Nucleus accumbens (tissue), 56 donors: Measurements from ENCODE around the gene POLR1E.

Experiments
- DNase-seq, 56 donors: peaks; one replicate each; lab custom pipeline; 2025; lab: John Stamatoyannopoulos, UW

POLR1E gene

GRCh38 chr9:37485389-37486255, at the start of gene POLR1E:
TSS of gene POLR1E (plus strand) at chr9:37485948. CDS start at chr9:37486048, 100 bp downstream.
- DNase-seq: peak; percentile 47 to 95 (median 80)

DNA sequence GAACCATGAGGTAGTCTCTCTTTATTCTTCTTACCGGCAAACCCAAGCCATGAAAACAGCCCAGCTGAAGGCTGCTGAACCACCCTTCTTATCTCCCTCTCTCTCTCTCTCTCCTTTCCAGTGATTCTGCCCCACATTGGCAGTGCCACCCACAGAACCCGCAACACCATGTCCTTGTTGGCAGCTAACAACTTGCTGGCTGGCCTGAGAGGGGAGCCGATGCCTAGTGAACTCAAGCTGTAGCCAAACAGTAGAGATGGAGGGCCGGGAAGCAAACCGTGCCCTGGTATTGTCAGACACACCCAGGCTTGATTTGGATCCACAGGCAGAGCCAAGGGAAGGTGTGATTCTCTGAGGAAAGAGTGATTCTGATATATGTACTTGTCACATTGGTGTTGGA, 49.2 kb upstream of the POLR1E start:
- peak in 19 of 56 donors; percentile 10 to 44 (median 21) for DNase-seq

- DNase-seq: no peak
Measured at GRCh38 chr9:37437010-37437409, 48.7 kb upstream of the POLR1E start.

DNA sequence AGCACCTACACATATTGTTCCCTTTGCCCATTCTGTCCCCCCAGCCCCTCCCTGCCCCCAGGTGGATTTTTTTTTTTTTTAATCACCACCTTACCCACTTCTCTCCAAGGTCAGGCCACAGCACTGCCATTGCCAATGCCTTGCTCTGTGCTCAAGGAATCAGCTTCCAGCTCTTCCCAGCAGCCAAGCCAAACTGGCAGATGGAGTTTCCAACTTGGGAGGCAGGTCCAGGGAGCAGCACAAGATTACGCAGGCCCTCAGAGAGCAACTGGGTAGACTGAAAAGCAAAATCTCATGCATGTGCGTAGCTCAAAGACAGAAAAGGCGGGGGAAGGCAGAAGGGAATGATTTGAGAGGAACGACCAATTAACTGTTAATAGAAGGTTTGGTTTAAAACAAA, 48.1 kb upstream of the POLR1E start:
- peak in 6 of 56 donors; percentile 7 to 33 (median 27) for DNase-seq

DNA sequence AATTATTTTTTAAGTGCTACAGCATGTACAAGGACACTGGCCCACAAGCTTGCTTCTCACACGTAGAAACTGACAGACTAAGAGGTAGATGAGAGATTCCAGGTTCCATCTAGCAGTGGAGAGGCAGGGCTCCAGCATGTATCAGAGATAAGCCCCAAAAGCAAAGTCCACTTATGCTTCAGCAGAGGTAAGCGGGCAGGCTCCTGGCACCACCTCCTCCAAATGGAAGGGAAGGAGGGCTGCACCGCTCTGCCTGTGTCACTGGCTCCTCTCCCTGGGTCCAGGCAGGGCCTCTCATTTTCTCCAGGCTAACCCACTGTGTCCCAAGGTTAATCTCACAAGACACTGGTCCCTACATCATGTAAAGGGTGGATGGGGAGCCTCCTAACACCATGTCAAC, 47.4 kb upstream of the POLR1E start:
- no peak for DNase-seq

- DNase-seq: no peak
Measured at GRCh38 chr9:37441776-37442370, 43.9 kb upstream of the POLR1E start.

DNA sequence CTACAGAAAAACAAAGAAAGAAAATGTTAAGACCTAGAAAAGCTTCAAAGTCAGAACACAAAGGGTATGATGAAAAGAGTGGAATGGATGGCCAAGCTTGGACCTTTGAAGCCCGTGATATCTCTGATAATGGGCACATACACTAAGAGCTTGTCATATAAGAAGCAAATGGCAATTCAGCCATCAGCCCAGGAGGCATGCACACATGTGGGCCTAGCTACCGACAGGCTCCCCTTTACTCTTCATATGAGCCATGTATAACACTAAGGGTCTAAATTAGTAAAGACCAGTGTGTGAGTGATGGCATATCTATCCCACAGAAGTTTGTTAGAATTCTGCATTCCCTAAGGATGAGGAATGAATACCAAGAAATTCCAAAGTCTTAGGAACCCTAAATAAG, 43.2 kb upstream of the POLR1E start:
- DNase-seq: no peak

DNA sequence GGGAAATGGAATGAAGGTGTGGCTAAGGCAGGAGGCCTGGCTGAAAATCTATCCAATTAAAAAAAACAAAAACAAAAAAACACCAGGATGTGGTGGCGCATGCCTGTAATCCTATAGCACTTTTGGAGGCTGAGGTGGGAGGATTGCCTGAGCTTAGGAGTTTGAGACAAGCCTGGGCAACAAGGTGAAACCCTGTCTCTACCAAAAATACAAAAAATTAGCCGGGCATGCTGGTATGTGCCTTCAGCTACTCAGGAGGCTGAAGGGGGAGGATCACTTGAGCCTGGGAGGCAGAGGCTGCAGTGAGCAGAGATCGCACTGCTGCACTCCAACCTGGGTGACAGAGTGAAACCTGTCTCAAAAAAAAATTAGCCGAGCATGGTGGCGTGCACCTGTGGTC, 42.2 kb upstream of the POLR1E start:
- no peak for DNase-seq

- no peak for DNase-seq
Measured at GRCh38 chr9:37444890-37445289, 40.9 kb upstream of the POLR1E start.

GRCh38 chr9:37445832-37446231, 39.9 kb upstream of the POLR1E start:
- DNase-seq: no peak

DNA sequence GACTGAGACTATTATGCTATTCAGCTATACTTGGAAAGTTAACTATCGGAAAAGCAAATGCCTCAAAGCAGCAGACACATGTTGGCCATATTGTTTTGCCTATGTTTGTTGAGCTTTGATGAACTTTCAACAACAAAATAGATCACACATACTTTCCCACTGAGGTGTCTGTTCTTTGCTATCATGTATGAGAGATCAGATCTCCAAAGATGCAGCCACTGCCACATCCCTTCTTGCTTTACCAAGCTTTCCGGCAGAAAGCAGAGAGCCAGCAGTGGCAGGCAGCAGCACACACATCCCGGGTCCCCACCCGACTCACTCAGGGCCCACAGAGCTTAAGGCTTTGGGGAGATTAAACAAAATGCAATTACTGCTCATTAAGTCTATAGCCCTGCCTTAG, 39.3 kb upstream of the POLR1E start:
- DNase-seq: no peak

- no peak for DNase-seq
Measured at GRCh38 chr9:37447111-37447510, 38.6 kb upstream of the POLR1E start.

GRCh38 chr9:37449862-37450632, 35.7 kb upstream of the POLR1E start:
- DNase-seq: peak in 42 of 56 donors; percentile 10 to 77 (median 49)

DNA sequence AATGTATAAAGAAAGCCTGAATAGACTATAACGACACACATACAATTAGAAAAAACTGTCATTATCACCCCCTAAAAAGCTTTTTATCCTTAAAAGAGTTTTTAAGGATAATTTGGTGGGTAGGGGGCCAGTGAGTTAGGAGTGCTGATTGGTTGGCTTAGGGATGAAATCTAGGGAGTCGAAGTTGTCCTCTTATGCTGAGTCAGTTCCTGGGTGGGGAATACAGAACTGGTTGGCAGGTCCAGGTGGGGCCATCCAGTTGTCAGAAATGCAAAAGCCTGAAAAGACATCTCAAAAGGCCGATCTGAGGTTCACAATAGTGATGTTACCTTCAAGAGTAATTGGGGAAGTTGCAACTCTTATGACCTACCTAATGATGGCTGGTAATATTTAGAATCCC, 34.1 kb upstream of the POLR1E start:
- no peak for DNase-seq

DNA sequence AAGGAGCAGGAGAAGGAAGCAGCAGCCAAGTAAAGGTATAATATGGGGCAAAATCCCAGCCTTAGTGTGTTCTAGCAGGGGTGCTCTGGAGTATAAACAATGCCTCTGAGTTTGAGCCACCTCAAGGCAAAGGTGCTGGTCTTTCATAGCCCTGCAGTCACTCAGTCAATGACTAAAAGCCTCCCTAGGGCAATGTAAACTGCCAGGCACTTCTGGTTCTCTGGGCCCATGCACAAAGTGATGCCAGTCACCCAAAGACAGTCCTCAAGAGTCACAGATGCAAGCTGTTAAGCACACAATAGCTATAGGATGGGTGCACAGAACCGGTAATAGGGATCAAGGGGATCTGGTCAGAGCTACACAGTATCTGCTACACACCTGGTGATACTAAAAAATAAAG, 33.1 kb upstream of the POLR1E start:
- no peak for DNase-seq

- no peak for DNase-seq
Measured at GRCh38 chr9:37453827-37454226, 31.9 kb upstream of the POLR1E start.

- no peak for DNase-seq
Measured at GRCh38 chr9:37454238-37454637, 31.5 kb upstream of the POLR1E start.

- DNase-seq: no peak
Measured at GRCh38 chr9:37455884-37456647, 29.7 kb upstream of the POLR1E start.

- DNase-seq: no peak
Measured at GRCh38 chr9:37456817-37457216, 28.9 kb upstream of the POLR1E start.

DNA sequence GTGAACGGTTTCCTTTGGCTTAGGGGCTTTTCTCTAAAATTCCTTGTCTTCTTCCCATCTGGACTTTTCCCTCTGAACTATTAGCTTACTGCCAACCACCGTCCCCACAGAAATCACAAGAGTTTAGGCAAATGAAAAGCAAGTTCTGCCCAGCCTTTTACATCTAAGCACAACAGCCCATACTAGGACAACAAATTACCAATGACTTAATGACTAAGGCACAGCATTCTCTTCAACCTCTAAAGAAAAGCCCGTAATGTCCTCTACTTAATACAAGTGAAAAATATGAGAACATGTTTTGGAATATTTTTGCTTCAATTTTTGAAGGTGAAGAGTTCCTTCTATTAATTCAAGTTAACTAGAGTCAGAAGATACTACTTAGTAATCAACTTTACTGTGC, 21.7 kb upstream of the POLR1E start:
- no peak for DNase-seq
